PC-9 (cell line): ENCODE measurements around the gene LETM1. TPM values are rescaled to one million over a fixed set of nuclear protein-coding genes. Genes with fewer than 3 reads are reported as not detected.

Experiments used
- BruUV-seq: library from RNA; stranded (reverse); fragments of 400-500 nt; replicated peaks from 2 replicates; lab custom pipeline; 2021; lab: Mats Ljungman, UMichigan
- CTCF ChIA-PET: fragments of 300-600 bp; sonication (Branson Sonifier 250); formaldehyde crosslinking; loops from one replicate; lab custom pipeline; 2022; ENCODE audit warnings: antibody characterized with exemption; lab: Charles Lee
- POLR2A ChIA-PET: fragments of 300-600 bp; sonication (Branson Sonifier 250); formaldehyde crosslinking; loops from one replicate; lab custom pipeline; 2022; ENCODE audit warnings: antibody characterized with exemption; ENCODE audit not compliant: unreplicated experiment; lab: Charles Lee
- DNase-seq, 2 experiments: peaks; one replicate each; pipeline versions ENCODE4 v3.0.0 to v3.0.0-alpha.2; 2015 to 2022; ENCODE audit warnings: mixed read lengths in 1 of 2
- H2AFZ ChIP-seq: fragments of 200-600 bp; sonication (generic); 2 replicates; pipeline ENCODE4 v1.8.1; 2017; ENCODE audit warnings: antibody characterized with exemption
- H3F3A ChIP-seq: fragments of 200-600 bp; sonication (generic); 2 replicates; pipeline ENCODE4 v1.8.1; 2017; ENCODE audit warnings: antibody characterized with exemption, mild to moderate bottlenecking, low read depth; ENCODE audit not compliant: insufficient read depth
- H3K27ac ChIP-seq: fragments of 200-600 bp; sonication (generic); 2 replicates; pipeline ENCODE4 v1.6.1; 2016; ENCODE audit warnings: mixed run types
- H3K27me3 ChIP-seq: fragments of 200-600 bp; sonication (generic); 2 replicates; pipeline ENCODE4 v1.6.1; 2016; ENCODE audit warnings: low read depth, mixed run types; ENCODE audit not compliant: insufficient read depth
- H3K36me3 ChIP-seq: fragments of 200-600 bp; sonication (generic); 2 replicates; pipeline ENCODE4 v1.6.1; 2016; ENCODE audit warnings: low read depth, mixed run types
- H3K4me1 ChIP-seq: fragments of 200-600 bp; sonication (generic); replicated peaks from 2 replicates; pipeline ENCODE4 v1.6.1; 2016; ENCODE audit warnings: mixed run types; ENCODE audit not compliant: insufficient read depth
- H3K4me2 ChIP-seq: fragments of 200-600 bp; sonication (generic); 2 replicates; pipeline ENCODE4 v1.6.1; 2017; ENCODE audit warnings: mixed run types
- H3K4me3 ChIP-seq: fragments of 200-600 bp; sonication (generic); 2 replicates; pipeline ENCODE4 v1.6.1; 2016; ENCODE audit warnings: mixed run types
- H3K79me2 ChIP-seq: fragments of 200-600 bp; sonication (generic); 2 replicates; pipeline ENCODE4 v1.6.1; 2017; ENCODE audit warnings: low read depth, mixed run types
- H3K9me2 ChIP-seq: fragments of 200-600 bp; sonication (generic); 2 replicates; pipeline ENCODE4 v1.8.1; 2017; ENCODE audit warnings: mild to moderate bottlenecking; ENCODE audit not compliant: insufficient read depth
- H3K9me3 ChIP-seq: fragments of 200-600 bp; sonication (generic); 2 replicates; pipeline ENCODE4 v1.8.1; 2016; ENCODE audit warnings: low read depth; ENCODE audit not compliant: insufficient read depth
- H4K20me1 ChIP-seq: fragments of 200-600 bp; sonication (generic); 2 replicates; pipeline ENCODE4 v1.8.1; 2017; ENCODE audit not compliant: insufficient read depth
- CTCF ChIP-seq: fragments of 200-600 bp; sonication (generic); conservative IDR thresholded peaks from 2 replicates; pipeline ENCODE4 v1.6.1; 2017; ENCODE audit warnings: mixed run types, antibody characterized with exemption, mild to moderate bottlenecking, moderate library complexity
- EZH2 ChIP-seq: fragments of 200-600 bp; sonication (generic); IDR thresholded peaks from 2 replicates; pipeline ENCODE4 v1.8.0; 2017; ENCODE audit warnings: antibody characterized with exemption, low read depth
- intact Hi-C: fragments of 100-400 bp; cut with micrococcal nuclease; formaldehyde crosslinking; loops from one replicate; pipeline ENCODE4 v1.10.0; 2022; ENCODE audit not compliant: unreplicated experiment
- total RNA-seq: library from RNA; stranded (reverse); gene quantifications from 2 replicates; pipeline ENCODE4 v1.2.3, GENCODE V29; 2021

The LETM1 gene
- total RNA-seq, 1 experiment from 2014 or later = 44.5 TPM

DNA sequence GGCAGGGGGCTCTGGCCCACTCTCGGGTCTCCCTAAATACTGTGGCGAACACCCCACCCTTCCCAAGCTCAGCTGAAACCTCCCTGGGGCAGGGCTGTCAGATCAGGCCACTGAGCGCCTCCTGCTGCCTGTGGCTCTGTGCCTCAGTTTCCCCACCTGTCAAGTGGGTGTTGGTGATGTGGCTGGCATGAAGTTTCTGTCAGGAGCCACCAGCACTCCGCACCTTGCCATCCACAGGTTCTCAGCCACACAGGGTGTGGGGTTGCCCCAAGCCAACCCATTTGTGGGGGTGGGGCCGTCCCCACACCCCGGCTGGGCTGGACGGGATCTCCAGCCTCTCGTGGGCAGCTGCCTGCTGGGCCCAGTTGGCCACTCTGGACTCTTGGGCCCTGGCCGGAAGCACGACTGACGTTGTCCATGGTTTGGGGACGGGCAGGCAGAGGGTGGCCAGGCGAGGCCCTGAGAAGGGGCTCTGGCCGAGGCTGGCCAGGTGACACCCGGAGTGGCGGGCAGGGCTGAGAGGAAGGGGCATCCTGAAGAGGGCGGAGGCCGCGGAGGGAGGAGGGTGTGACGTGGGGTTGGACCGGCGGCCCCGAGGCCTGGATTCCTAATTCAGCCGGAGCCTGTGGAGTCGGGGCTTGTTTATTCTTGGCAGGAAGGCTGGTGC, 68.4 kb downstream of the LETM1 start:
- ChIA-PET POLR2A (no interaction called here), CTCF (no interaction called here)
- Histone ChIP-seq H3K79me2 (no peaks in the 10 kb centered on the region), H3F3A (peaks cover 20% of the 10 kb centered on the region; the same call in 1 of the 2 replicates), H3K27ac (no peak overlapping the region), H4K20me1 (no peaks in the 10 kb centered on the region), H3K9me3 (no peaks in the 10 kb centered on the region), H3K36me3 (no peaks in the 10 kb centered on the region), H2AFZ (no peak overlapping the region), H3K4me2 (no peak overlapping the region), H3K9me2 (no peaks in the 10 kb centered on the region), H3K4me3 (no peak overlapping the region), H3K27me3 (no peaks in the 10 kb centered on the region), H3K4me1 (peaks cover 9% of the 10 kb centered on the region)
- TF ChIP-seq CTCF (no peak), EZH2 (no peak)
- no peak for DNase-seq
- no TSS peak for BruUV-seq
- intact Hi-C loops = no loop called here

DNA sequence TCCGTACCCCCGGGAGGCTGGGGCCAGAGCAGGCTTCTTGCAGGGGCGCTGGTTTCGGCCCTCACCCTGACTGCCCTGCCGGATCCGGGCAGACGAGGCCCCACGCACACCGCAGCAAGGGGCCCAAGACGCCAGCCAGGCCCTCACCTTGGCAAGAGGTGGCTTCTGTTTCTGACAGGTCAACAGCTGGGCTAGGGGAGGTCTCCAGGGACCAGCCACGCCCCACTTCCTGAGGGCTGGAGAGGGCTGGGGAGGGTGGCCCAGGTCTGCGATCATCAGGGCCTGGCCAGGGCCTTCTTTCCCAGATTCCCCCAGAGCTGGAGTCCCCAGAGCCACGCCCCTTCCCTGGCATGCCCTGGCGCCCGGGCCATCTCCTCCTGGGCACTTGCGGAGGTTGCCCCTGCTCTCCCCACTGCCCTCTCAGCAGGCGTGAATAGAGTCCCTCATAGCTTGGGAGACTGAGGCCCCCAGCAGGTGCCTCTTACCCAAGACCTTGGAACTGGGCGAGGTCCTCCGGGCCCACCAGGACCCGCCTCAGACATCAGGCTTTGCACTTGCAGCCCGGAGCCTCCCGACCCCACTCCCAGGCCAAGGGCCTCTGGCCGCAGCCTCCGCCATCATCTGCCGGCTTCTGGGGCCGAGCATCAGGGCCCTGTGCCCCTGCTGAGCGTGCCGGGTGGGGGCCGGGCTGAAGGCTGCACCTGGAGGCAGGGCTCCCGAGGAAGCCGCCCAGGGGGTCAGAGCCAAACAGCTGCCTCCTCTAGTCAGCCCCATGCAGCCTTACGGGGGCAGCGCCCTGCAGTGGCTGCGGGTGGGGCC, 69.2 kb downstream of the LETM1 start:
- Histone ChIP-seq H3K79me2 (no peaks in the 10 kb centered on the region), H3K36me3 (no peaks in the 10 kb centered on the region), H2AFZ (no peak overlapping the region), H3K27me3 (no peaks in the 10 kb centered on the region), H3K4me1 (peaks cover 9% of the 10 kb centered on the region), H3F3A (peaks cover 12% of the 10 kb centered on the region; the same call in 1 of the 2 replicates), H3K9me3 (no peaks in the 10 kb centered on the region), H3K27ac (no peak overlapping the region), H4K20me1 (no peaks in the 10 kb centered on the region), H3K4me2 (no peak overlapping the region), H3K4me3 (no peak overlapping the region), H3K9me2 (no peaks in the 10 kb centered on the region)
- TF ChIP-seq EZH2 (no peak), CTCF (no peak)
- CTCF ChIA-PET = no interaction called here
- no TSS peak for BruUV-seq
- POLR2A ChIA-PET = interaction anchor here (0.6 kb wide), 1 partner anchor 247 kb away, joined by 5 read pairs; no protein-coding TSS in a partner anchor
- intact Hi-C loops = no loop called here
- no peak for DNase-seq

- ChIA-PET CTCF (no interaction called here), POLR2A (interaction anchor here (0.5 kb wide), 1 partner anchor 10 kb away, joined by 3 read pairs; no protein-coding TSS in a partner anchor)
- no peak for DNase-seq
- no peak for TF ChIP-seq EZH2
- no peak for TF ChIP-seq CTCF
- no TSS peak for BruUV-seq
- Histone ChIP-seq H3K4me3 (no peak overlapping the region), H3K36me3 (no peaks in the 10 kb centered on the region), H3K79me2 (no peaks in the 10 kb centered on the region), H2AFZ (no peak overlapping the region), H3K27ac (no peak overlapping the region), H3K27me3 (no peaks in the 10 kb centered on the region), H3K9me2 (no peaks in the 10 kb centered on the region), H3K9me3 (no peaks in the 10 kb centered on the region), H3F3A (0 out of 2 replicates have a peak, but pooled peaks cover 5% of the 10 kb centered on the region), H4K20me1 (no peaks in the 10 kb centered on the region), H3K4me1 (peaks cover 9% of the 10 kb centered on the region), H3K4me2 (no peak overlapping the region)
- intact Hi-C loops = no loop called here
Measured at GRCh38 chr4:1785592-1785991, 70.4 kb downstream of the LETM1 start.
